ENCODE data around the gene NRXN2.

NRXN2 gene

GRCh38 chr11:64770120-64770519, 47.1 kb upstream of the NRXN2 start:
- H3K4me1 ChIP-seq (ENCODE audit: low read length): peaks cover 21% of the 10 kb centered on the region
- H3K79me2 ChIP-seq (ENCODE audit: low read length): peaks cover 84% of the 10 kb centered on the region
- H3K9me2 ChIP-seq (replicated peaks; ENCODE audit: insufficient read depth, low read length): no peaks in the 10 kb centered on the region
- no peak overlapping the region for H3K4me3 ChIP-seq (ENCODE audit: low read length)
- no peaks in the 10 kb centered on the region for H3K27me3 ChIP-seq (replicated peaks; ENCODE audit: insufficient read depth, low read length)
- DNase-seq: no peak
- H3K9ac ChIP-seq (ENCODE audit: low read length): no peak overlapping the region
- no peak for TF ChIP-seq EZH2phosphoT487 (IDR thresholded peaks at IDR 0.05; ENCODE audit: low read length)
- no peak for TF ChIP-seq CTCF (IDR thresholded peaks at IDR 0.05; ENCODE audit: low read length)
- no peak for TF ChIP-seq EZH2 (optimal IDR thresholded peaks at IDR 0.05; ENCODE audit: low read depth, low read length)
- no peak overlapping the region for H2AFZ ChIP-seq (ENCODE audit: low read length)
- H3K36me3 ChIP-seq (replicated peaks; ENCODE audit: insufficient read depth, low read length): peaks cover 63% of the 10 kb centered on the region
- no peak overlapping the region for H3K27ac ChIP-seq (ENCODE audit: low read length)
- H4K20me1 ChIP-seq (ENCODE audit: insufficient read depth, low read length): peaks cover 45% of the 10 kb centered on the region
- peaks cover 25% of the 10 kb centered on the region for H3F3A ChIP-seq (ENCODE audit: insufficient read depth, low read length)
- no peaks in the 10 kb centered on the region for H3K9me3 ChIP-seq (replicated peaks; ENCODE audit: insufficient read depth, low read length)
- no peak overlapping the region for H3K4me2 ChIP-seq (ENCODE audit: low read depth, low read length)

DNA sequence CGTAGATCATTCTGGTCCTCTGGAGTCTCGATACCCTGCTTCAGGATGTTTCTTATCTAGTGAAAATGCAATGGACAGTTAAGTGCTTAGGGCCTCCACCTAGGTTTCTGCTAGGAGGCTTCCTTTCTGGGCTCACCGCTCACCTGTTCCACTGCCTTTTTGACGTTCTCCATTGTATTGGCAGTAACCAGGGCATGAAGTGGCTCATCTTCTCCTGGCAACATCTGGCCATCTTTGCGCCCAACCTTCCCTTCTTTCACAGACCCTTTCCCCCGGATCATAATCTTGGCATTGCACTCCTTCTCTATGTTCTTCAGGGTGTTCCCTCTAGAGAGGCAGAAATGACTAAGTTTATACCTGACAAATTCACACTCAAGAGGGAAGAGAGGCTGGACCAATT, 46.3 kb upstream of the NRXN2 start:
- Histone ChIP-seq H3K79me2 (ENCODE audit: low read length) (peaks cover 76% of the 10 kb centered on the region), H3K4me1 (ENCODE audit: low read length) (peaks cover 18% of the 10 kb centered on the region), H3K9me2 (replicated peaks; ENCODE audit: insufficient read depth, low read length) (no peaks in the 10 kb centered on the region), H3K36me3 (replicated peaks; ENCODE audit: insufficient read depth, low read length) (peaks cover 62% of the 10 kb centered on the region), H3K9ac (ENCODE audit: low read length) (no peak overlapping the region), H3K9me3 (replicated peaks; ENCODE audit: insufficient read depth, low read length) (no peaks in the 10 kb centered on the region), H3K4me2 (ENCODE audit: low read depth, low read length) (no peak overlapping the region), H3K4me3 (ENCODE audit: low read length) (no peak overlapping the region), H3K27me3 (replicated peaks; ENCODE audit: insufficient read depth, low read length) (no peaks in the 10 kb centered on the region), H4K20me1 (ENCODE audit: insufficient read depth, low read length) (peaks cover 40% of the 10 kb centered on the region), H2AFZ (ENCODE audit: low read length) (no peak overlapping the region), H3K27ac (ENCODE audit: low read length) (no peak overlapping the region), H3F3A (ENCODE audit: insufficient read depth, low read length) (peaks cover 26% of the 10 kb centered on the region)
- TF ChIP-seq EZH2phosphoT487 (IDR thresholded peaks at IDR 0.05; ENCODE audit: low read length) (no peak), CTCF (IDR thresholded peaks at IDR 0.05; ENCODE audit: low read length) (no peak), EZH2 (optimal IDR thresholded peaks at IDR 0.05; ENCODE audit: low read depth, low read length) (no peak)
- DNase-seq: no peak

DNA sequence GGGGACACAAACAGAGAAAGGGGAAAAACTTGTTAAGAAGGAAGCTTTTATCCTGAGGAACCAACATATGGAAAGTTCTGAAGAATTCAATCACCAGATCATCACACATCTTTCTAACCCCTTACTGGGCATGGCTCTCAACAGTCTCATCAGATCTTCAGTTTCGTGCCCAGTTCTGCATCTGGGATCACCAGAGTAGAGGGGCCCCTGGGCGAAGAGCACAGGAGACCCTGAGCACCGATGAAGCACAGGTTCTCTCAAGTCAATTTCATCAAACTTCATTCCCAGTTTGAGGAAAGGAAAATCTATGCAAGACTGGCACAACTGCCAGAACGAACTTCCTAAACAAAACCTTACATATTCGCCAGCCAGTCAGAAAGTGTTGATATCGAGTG, 45.3 kb upstream of the NRXN2 start:
- Histone ChIP-seq H3K9me3 (replicated peaks; ENCODE audit: insufficient read depth, low read length) (no peaks in the 10 kb centered on the region), H3K9ac (ENCODE audit: low read length) (no peak overlapping the region), H3K36me3 (replicated peaks; ENCODE audit: insufficient read depth, low read length) (peaks cover 59% of the 10 kb centered on the region), H3K4me2 (ENCODE audit: low read depth, low read length) (no peak overlapping the region), H4K20me1 (ENCODE audit: insufficient read depth, low read length) (peaks cover 31% of the 10 kb centered on the region), H3K4me3 (ENCODE audit: low read length) (no peak overlapping the region), H3F3A (ENCODE audit: insufficient read depth, low read length) (peaks cover 25% of the 10 kb centered on the region), H3K27me3 (replicated peaks; ENCODE audit: insufficient read depth, low read length) (no peaks in the 10 kb centered on the region), H3K9me2 (replicated peaks; ENCODE audit: insufficient read depth, low read length) (no peaks in the 10 kb centered on the region), H3K27ac (ENCODE audit: low read length) (no peak overlapping the region), H3K4me1 (ENCODE audit: low read length) (peaks cover 8% of the 10 kb centered on the region), H3K79me2 (ENCODE audit: low read length) (peaks cover 66% of the 10 kb centered on the region), H2AFZ (ENCODE audit: low read length) (no peak overlapping the region)
- DNase-seq: no peak
- TF ChIP-seq EZH2phosphoT487 (IDR thresholded peaks at IDR 0.05; ENCODE audit: low read length) (no peak), CTCF (IDR thresholded peaks at IDR 0.05; ENCODE audit: low read length) (no peak), EZH2 (optimal IDR thresholded peaks at IDR 0.05; ENCODE audit: low read depth, low read length) (no peak)

All from MM.1S (cell line).